Ishikawa (cell line): ENCODE data around the gene TMPRSS2.

Source experiments
- CREB1 ChIP-seq: IDR thresholded peaks from 2 replicates; pipeline ENCODE4 v1.6.1; 2012; ENCODE audit warnings: low read depth
- EP300 ChIP-seq: IDR thresholded peaks from 2 replicates; pipeline ENCODE4 v1.6.1; 2012; ENCODE audit warnings: borderline replicate concordance
- MAX ChIP-seq: IDR thresholded peaks from 2 replicates; pipeline ENCODE4 v1.6.1; 2012
- NFIC ChIP-seq: IDR thresholded peaks from 2 replicates; pipeline ENCODE4 v1.6.1; 2012
- RAD21 ChIP-seq: IDR thresholded peaks from 2 replicates; pipeline ENCODE4 v1.6.1; 2012; ENCODE audit warnings: low read depth
- USF1 ChIP-seq: IDR thresholded peaks from 2 replicates; pipeline ENCODE4 v1.6.1; 2012
- YY1 ChIP-seq: IDR thresholded peaks from 2 replicates; pipeline ENCODE4 v1.6.1; 2012; ENCODE audit warnings: low read depth
- ZBTB7A ChIP-seq: IDR thresholded peaks from 2 replicates; pipeline ENCODE4 v1.6.1; 2012; ENCODE audit warnings: low read depth
- TF ChIP-seq, protein P1 (sequence below): IDR thresholded peaks from 2 replicates; pipeline ENCODE4 v1.6.1; 2012; ENCODE audit warnings: low read depth, mild to moderate bottlenecking

- TF ChIP-seq, protein P1, sequence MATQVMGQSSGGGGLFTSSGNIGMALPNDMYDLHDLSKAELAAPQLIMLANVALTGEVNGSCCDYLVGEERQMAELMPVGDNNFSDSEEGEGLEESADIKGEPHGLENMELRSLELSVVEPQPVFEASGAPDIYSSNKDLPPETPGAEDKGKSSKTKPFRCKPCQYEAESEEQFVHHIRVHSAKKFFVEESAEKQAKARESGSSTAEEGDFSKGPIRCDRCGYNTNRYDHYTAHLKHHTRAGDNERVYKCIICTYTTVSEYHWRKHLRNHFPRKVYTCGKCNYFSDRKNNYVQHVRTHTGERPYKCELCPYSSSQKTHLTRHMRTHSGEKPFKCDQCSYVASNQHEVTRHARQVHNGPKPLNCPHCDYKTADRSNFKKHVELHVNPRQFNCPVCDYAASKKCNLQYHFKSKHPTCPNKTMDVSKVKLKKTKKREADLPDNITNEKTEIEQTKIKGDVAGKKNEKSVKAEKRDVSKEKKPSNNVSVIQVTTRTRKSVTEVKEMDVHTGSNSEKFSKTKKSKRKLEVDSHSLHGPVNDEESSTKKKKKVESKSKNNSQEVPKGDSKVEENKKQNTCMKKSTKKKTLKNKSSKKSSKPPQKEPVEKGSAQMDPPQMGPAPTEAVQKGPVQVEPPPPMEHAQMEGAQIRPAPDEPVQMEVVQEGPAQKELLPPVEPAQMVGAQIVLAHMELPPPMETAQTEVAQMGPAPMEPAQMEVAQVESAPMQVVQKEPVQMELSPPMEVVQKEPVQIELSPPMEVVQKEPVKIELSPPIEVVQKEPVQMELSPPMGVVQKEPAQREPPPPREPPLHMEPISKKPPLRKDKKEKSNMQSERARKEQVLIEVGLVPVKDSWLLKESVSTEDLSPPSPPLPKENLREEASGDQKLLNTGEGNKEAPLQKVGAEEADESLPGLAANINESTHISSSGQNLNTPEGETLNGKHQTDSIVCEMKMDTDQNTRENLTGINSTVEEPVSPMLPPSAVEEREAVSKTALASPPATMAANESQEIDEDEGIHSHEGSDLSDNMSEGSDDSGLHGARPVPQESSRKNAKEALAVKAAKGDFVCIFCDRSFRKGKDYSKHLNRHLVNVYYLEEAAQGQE: no peak
- TF ChIP-seq YY1 (no peak), ZBTB7A (peak; percentile 10; the same call in 1 of the 2 replicates), NFIC (no peak), USF1 (no peak), EP300 (no peak), CREB1 (no peak), MAX (no peak), RAD21 (no peak)
Observed at GRCh38 chr21:41419921-41420862, 87.8 kb downstream of the TMPRSS2 start.
